DMS53 treated with DMSO at 0.1 percent for 48 hours (cell line): ENCODE measurements around the gene TP53.
A peak's percentile ranks its signal among the peaks of the same experiment; 100 is the strongest.
"Not testable (repeated sequence)": the region's sequence is repeated elsewhere in the genome, so short reads cannot be mapped to it uniquely, and the experiment has no call there.

ENCODE experiments used
- DNase-seq: peaks from one replicate; lab custom pipeline; 2025; ENCODE audit not compliant: unreplicated experiment; lab: John Stamatoyannopoulos, UW

The TP53 gene

DNA sequence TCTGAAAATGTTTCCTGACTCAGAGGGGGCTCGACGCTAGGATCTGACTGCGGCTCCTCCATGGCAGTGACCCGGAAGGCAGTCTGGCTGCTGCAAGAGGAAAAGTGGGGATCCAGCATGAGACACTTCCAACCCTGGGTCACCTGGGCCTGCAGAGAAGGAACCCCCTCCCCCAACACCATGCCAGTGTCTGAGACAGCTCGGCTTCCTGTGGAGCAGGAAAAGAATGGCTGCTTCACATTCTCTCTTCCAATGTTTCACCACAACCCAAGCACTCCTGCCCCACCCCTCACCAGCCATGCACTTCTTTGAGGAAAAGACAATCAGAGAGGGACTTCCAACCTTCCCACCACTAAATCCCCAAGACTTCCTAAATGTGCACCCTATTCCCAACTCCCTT is 10.8 kb downstream of the TP53 start:
- no peak for DNase-seq

DNA sequence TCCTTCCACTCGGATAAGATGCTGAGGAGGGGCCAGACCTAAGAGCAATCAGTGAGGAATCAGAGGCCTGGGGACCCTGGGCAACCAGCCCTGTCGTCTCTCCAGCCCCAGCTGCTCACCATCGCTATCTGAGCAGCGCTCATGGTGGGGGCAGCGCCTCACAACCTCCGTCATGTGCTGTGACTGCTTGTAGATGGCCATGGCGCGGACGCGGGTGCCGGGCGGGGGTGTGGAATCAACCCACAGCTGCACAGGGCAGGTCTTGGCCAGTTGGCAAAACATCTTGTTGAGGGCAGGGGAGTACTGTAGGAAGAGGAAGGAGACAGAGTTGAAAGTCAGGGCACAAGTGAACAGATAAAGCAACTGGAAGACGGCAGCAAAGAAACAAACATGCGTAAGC is 12.4 kb downstream of the TP53 start:
- DNase-seq = no peak

DNA sequence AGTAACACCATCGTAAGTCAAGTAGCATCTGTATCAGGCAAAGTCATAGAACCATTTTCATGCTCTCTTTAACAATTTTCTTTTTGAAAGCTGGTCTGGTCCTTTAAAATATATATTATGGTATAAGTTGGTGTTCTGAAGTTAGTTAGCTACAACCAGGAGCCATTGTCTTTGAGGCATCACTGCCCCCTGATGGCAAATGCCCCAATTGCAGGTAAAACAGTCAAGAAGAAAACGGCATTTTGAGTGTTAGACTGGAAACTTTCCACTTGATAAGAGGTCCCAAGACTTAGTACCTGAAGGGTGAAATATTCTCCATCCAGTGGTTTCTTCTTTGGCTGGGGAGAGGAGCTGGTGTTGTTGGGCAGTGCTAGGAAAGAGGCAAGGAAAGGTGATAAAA is 14.1 kb downstream of the TP53 start:
- DNase-seq = no peak

DNA sequence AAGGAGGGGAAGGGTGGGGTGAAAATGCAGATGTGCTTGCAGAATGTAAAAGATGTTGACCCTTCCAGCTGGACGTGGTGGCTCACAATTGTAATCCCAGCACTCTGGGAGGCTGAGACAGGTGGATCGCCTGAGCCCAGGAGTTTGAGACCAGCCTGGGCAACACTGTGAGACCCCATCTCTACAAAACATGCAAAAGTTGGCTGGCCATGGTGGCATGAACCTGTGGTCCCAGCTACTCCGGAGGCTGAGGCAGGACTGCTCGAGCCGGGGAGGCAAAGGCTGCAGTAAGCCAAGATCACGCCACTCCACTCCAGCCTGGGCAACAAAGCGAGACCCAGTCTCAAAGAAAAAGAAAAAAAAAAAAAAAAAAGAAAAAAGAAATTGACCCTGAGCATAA is 18.8 kb downstream of the TP53 start:
- DNase-seq = no peak

DNA sequence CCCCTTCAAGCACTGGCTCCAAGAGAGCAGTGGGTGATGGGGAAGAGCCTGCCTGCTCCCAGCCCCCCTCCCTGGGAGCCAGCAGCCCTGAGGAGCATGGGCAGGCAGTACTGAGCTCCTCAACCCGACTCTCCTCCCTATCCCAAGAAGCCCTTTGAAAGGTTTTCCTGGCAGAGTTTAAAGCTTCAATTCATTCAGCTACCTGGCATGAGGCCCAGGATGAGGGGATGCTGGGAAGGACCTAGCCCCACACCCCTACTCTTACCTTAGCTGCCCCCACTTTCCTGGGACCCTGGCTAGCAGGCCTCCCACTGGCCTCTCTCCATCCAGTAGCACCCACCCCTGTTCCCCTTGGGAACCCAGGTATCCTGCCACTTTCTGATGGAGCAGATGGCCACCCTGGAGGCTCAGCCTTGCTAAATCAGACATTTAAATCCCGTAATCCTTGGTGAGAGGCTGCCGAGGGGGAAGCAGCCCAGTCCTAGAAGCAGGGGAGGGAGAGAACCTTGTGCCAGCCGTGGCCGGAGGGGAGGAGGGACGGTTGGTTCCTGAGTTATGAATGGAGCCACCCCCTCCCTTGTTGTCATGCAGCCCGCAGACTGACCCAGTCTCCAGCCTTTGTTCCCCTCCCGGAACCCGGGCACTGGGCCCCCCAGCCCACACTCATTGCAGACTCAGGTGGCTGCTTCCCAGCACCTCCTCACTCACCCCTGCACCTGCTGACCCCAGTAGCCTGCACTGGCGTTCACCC is 19.5 kb downstream of the TP53 start:
- DNase-seq = no peak

DNA sequence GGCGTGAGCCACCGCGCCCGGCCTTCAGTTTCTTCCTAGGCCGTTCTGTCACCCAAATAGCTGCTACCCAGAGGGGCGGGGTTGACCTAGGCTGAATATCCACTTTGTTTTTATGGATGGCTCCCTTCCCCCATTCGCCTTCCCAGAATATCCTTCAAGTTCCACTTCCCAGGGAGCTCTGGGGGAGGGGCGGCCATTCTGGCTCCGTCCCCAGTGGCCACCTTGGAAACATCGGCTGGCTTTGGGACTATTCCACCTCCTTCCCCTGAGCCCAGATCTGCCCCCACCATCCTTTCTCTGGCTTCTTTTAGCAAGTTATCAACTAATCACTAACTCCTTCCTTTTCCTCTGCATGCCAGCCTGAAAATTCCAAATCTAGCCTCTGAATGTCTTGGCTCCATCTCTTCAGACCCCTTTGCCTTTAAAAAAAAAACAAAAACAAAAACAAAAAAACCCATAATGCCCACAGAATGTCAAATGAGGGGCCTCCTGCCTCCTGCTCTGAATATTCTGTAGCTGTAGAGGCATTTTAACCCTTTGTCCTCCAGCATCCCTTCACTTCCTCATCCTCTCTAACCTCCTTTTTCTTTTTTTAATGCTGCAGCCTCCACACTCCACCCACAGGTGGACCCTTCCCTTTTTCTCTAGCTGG is 30.2 kb downstream of the TP53 start:
- DNase-seq = no peak

DNA sequence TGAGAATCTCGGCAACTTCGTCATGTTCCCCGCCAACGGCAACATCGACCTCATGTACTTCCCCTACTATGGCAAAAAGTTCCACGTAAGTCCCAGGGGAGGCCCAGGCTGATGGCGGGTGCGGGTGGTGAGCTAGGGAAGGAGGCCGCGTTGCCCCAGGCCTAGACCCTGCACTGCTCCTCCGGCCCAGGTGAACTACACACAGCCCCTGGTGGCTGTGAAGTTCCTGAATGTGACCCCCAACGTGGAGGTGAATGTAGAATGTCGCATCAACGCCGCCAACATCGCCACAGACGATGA is 31.8 kb downstream of the TP53 start:
- no peak for DNase-seq

DNA sequence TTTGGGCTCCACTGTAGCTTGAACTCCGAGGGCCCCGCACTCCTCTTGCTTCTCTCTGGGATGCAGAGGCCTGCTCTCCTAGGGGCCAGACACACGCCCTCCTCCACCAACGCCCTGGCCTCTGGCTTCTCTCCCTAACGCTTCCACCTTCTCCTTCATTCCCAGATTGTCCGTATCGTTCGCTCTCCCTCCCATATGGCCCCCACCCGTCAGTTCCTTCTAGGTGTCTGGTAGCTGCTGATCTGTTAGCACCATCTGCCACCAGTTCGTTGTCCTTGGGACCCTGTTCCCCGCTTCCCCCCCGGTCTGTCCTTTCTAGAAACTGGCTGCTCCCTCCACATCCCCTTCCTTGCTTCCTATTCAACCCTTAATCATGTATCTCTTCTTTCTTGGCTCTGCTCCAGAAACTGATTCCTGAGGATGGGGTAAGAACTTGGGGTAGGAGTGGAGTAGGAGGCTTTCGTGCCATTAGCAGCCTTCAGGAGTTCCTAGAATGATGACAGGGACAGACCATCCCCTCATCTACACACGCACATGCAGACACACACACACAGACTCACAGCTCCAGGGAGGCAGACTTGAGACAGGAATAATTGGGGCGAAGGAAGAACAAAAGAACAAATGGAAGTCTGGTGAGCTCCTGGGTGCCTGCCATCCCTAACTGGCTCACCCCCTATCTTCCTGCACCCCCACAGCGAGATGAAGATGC is 32.3 kb downstream of the TP53 start:
- no peak for DNase-seq

DNA sequence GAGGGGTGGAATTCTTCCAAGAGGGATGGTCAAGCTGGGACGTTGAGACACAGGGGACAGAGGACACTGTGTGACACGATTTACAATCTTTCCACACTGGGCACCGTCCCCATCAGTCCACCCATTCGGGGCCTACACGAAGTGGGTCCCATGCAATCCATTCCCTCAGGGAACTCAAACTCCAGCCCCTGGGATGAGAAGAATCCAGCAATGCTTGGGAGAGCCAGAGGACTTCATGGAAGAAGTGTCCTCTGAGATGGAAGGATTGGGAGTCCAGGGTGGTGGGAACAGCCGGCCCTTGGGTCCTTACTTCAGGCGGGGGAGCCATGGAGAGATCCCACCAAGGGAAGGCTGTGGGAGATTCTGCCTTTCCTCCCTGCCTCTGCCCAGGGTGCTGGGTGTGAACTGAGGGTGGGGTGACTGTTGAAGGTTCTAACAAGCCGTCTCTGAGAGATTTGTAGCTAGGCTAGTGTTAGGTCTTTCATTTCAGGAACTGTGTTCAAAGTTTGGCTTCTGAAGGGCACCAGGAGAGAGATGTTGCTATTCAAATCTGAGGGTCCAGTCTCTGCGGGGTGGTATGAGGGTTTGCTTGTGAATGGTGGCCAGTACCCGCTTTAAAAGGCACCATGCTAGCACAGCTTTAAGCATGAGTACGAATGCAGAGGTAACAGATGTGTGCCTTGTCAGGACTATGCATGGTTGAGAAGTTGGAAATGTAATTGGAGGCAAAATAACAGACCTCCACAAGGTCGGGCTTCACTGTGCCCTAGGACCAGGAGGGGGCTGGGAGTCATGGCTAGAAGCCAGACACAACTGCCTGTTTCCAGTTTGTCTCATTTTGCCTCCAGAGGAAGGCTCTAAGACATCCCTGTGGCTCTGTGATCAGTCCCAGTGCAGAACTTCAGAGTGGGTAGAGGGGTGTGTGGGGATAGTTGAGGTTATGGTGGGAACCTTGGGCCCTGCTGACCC is 34.6 kb downstream of the TP53 start:
- DNase-seq = no peak

DNA sequence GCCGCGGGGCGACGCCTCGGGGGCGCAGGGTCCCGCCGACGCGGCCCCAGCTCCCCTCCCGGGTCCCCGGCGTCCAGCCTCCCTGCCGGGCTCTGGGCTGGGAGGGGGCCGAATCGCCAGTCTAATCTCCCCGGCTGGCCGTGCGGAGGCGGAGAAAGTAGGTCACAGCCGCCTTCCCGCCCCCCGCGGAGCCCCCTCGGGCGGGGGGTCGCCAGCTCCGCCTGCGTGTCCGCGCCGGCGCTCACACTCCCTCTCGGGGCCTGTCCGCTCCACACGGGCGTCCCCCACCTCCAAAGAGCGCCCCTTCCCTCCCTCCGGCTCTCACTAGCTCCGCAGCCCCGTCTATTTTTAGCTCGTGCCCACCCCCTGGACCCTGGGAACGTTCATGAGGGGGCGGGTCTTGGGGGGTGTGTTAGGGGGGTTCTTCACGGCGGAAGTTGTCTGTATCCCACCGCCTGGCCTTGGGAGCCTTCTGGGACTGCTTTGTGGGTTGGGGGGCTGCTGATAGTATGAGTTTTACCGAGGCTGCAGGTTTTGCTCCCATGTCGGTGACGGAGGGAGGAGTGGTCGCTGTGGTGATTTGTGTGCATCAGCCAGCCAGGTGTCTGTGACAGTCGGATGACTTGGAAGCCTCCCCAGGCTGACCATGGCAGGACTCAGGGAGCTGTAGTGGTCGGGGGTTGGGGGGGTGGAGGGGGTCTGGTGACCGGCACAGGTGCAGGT is 35.5 kb downstream of the TP53 start:
- DNase-seq = no peak

DNA sequence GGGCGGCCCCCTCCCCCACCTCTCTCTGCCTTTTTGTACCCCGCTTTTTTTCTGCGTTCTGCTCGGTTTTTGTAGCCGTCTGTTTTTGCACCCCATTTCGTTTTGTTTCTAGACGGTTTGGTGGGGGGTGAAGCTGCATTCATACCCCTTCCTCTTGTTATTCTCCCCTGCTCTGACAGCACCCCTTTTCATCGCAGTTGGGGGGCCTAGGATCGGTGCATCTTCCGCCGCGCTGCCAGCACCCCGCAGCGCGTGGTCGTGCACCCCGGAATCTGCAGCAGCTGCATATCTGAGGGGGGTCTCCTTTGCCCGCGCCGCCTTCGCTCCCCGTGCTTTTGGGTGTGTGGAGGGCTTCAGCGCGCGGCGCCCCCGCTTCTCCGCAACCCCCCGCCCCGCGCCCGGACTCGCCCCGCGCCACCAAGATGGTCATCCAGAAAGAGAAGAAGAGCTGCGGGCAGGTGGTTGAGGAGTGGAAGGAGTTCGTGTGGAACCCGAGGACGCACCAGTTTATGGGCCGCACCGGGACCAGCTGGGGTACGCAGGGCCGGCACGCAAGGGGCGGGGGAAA is 36.1 kb downstream of the TP53 start:
- no peak for DNase-seq

DNA sequence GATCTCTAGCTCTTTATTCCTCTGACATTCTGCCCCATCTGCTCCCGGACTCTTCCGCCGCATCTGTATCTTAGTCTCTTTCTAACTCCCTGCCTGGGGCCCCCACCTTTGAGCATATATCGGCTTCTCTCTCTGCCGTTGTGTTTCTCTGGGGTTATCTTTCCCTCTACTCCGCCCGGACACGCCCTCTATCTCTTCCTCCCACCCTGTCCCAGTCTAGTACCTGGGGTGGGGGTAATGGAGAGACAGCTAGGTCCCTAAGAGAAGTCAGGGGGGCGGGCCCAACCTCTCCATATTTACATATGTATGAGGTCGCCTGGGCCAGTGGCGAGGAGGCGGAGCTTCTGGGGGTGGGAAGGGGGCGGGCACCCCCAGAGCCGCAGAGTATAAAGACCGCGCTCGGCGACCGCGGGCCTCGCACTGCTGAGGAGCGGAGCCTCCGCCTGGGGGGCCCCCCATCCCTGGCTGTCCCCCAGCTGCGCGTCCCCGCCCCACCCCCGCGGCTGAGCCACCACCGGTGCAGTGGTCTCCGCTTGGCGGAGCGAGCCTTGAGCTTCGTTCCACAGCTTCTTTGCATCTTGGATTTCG is 36.7 kb downstream of the TP53 start, which contains the start of gene ATP1B2:
Gene ATP1B2, plus strand, starts transcription at position 418 of the 588 bp plus-strand sequence. CDS start 593 bp downstream, outside the sequence.
- peak; percentile 85 for DNase-seq

DNA sequence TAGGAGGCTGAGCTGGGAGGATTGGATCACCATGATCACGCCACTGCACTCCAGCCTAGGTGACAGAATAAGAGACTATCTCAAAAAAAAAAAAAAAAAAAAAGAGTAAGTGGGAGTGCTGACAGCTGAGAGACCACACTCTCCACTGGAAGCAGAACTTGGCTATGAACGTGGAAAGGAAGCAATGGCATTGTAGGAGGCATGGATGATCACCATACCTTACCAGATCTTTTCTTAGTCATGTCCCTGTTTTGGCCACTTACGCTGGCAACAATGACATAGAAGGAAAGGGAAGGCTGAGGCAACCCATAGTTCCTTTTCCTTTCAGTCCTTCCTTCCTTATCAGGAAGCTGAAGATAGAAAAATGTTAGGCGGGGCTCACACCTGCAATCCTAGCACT is 40.3 kb downstream of the TP53 start:
- DNase-seq = no peak

DNA sequence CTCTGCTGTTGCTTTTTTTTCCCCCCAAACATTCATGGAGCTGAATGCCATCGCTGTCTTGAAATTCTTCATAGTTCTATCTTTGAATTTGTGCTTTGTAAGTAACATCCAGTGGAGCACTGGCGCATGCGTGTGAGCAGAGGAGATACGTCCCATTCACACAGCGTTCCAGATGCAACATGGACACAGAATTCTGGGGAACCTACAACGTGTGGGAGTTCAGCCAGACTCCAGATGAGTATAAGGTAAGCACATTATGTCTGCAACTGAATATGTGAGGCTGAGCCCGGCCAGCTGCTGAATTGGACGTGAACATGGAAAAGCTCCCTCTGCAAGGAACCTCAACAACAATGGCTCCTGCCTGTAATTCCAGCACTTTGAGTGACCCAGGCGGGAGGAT is 40.8 kb downstream of the TP53 start:
- no peak for DNase-seq

DNA sequence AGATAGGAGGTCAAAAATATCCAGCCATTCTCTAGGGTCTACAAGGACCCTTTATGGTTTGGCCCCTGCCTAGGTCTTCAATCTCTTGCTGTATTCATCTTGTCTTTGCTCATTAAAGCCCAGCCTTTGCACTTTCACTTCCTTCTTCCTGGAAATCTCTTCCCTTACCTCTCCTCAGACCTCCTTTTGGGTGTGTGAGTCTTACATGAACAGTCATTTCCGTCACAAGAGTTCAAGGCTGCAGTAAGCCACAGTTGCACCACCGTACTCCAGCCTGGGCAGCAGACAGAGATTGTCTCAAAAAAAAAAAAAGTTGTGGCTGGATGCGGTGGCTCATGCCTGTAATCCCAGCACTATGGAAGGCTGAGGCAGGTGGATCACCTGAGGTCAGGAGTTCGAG is 42.5 kb downstream of the TP53 start:
- DNase-seq = no peak

DNA sequence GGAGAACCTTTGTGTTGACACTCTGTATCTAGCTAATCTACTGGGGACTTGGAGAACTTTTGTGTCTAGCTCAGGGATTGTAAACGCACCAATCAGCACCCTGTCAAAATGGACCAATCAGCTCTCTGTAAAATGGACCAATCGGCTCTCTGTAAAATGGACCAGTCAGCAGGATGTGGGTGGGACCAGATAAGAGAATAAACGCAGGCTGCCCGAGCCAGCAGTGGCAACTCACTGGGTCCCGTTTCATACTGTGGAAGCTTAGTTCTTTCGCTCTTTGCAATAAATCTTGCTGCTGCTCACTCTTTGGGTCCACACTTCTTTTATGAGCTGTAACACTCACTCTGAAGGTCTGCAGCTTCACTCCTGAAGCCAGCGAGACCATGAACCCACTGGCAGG is 45.7 kb downstream of the TP53 start:
- DNase-seq = not testable (repeated sequence)

DNA sequence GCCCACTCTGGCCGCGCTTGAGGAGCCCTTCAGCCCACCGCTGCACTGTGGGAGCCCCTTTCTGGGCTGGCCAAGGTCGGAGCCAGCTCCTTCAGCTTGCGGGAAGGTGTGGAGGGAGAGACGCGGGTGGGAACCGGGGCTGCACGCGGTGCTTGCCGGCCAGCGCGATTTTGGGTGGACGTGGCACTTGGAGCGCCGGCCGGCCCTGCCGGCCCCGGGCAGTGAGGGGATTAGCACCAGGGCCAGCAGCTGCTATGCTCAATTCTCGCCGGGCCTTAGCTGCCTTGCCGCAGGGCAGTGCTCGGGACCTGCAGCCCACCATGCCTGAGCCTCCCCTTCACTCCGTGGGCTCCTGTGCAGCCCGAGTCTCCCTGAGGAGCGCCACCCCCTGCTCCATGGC is 46.5 kb downstream of the TP53 start:
- no peak for DNase-seq

DNA sequence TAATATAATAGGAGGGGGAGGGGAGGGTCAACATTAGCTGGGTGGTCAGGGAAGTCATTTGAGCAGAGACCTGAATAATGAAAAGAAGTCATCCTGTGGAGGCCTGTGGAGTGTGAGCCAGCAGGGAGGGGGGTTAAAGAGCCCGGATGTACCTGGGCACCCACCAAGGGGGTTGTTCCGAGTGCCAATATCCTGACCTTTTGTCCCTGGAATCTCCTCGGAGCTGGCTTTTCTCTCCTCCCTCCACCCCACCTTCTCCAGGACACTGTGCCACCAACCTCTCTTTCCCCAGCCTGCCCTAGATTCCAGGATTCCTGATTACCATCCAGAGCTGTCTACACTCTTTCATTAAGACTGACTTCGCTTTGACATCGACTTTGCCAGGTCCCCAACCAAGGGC is 51.1 kb downstream of the TP53 start:
- no peak for DNase-seq

DNA sequence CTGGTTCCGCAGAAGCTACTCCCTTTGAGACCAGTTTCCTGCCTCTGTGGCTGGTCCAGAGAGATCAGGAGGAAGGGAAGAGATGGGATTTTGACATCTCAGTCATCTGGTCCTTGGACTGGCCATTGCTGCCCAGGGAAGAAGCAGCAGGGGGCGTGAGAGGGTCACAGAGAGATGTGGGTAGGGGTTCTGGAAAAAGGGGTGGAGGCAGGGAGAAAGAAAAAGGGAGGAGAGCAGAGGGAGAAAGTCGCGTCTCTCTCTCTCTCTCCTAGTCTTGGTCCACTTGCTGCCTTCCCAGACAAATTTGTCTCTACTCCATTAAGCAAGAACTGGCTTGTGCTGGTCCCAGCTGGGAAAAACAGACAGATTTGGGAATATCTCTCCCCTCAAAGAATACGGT is 52.9 kb downstream of the TP53 start:
- DNase-seq = peak; percentile 18

DNA sequence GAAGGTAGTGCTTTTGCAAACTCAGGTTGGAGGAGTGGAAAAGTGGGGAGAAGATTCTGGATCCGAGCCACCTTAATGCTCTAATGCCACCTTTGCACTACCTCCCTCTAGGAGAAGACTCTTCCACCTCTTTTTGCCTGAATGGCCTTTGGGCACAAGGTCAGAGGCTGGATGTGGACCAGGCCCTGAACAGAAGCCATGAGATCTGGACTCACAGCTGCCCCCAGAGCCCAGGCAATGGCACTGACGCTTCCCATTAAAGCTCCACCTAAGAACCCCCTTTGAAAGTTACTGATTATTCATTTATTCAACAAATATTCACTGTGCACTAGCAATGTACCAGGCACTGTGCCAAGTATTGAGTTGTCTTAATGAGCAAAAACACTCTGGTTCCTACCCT is 54.2 kb downstream of the TP53 start:
- no peak for DNase-seq
